Neuronal stem cell (in vitro differentiated cells): Measurements from ENCODE around the gene TECPR2.

Source experiments
- DNase-seq: peaks from one replicate; pipeline ENCODE4 v3.0.0-alpha.2; 2013; ENCODE audit warnings: low spot score
- H2AFZ ChIP-seq: one replicate; pipeline ENCODE4 v1.6.1; 2013; ENCODE audit warnings: mild to moderate bottlenecking, low read length, inconsistent platforms
- H2AK5ac ChIP-seq: 2 replicates; pipeline ENCODE4 v1.6.1; 2013; ENCODE audit warnings: low read depth, mild to moderate bottlenecking, inconsistent platforms, low read length, moderate library complexity, mixed read lengths
- H2BK120ac ChIP-seq: 2 replicates; pipeline ENCODE4 v1.6.1; 2013; ENCODE audit warnings: low read depth, mild to moderate bottlenecking, inconsistent platforms, low read length, moderate library complexity, mixed read lengths
- H2BK12ac ChIP-seq: one replicate; pipeline ENCODE4 v1.6.1; 2013; ENCODE audit warnings: low read length, inconsistent platforms
- H2BK15ac ChIP-seq: 2 replicates; pipeline ENCODE4 v1.6.1; 2013; ENCODE audit warnings: mild to moderate bottlenecking, low read length, inconsistent platforms, mixed read lengths
- H2BK5ac ChIP-seq: one replicate; pipeline ENCODE4 v1.6.1; 2013; ENCODE audit warnings: inconsistent platforms, mild to moderate bottlenecking, low read length, moderate library complexity
- H3K14ac ChIP-seq: one replicate; pipeline ENCODE4 v1.6.1; 2013; ENCODE audit warnings: low read length, inconsistent platforms
- H3K18ac ChIP-seq: 2 replicates; pipeline ENCODE4 v1.6.1; 2013; ENCODE audit warnings: low read length, inconsistent platforms
- H3K23ac ChIP-seq: 2 replicates; pipeline ENCODE4 v1.6.1; 2013; ENCODE audit warnings: low read depth, mild to moderate bottlenecking, mixed read lengths, low read length, inconsistent platforms; ENCODE audit not compliant: poor library complexity
- H3K27ac ChIP-seq: replicated peaks from 3 replicates; pipeline ENCODE4 v1.5.1; 2013; ENCODE audit warnings: low read length, inconsistent platforms
- H3K27me3 ChIP-seq, 3 experiments: 2 replicates each; pipeline ENCODE4 v1.6.1; 2013; ENCODE audit warnings: low read length in 3 of 3, mild to moderate bottlenecking in 2 of 3, inconsistent platforms in 1 of 3, low read depth in 1 of 3, mixed read lengths in 1 of 3, moderate library complexity in 1 of 3; ENCODE audit not compliant: control insufficient read depth in 3 of 3, insufficient read depth in 3 of 3
- H3K36me3 ChIP-seq, 2 donors: replicated peaks in 1 of 2; 2 replicates each; pipeline ENCODE4 v1.6.1; 2013; ENCODE audit warnings: low read length in 2 of 2; ENCODE audit not compliant: control insufficient read depth in 2 of 2, insufficient read depth in 2 of 2
- H3K4ac ChIP-seq: 2 replicates; pipeline ENCODE4 v1.6.1; 2013; ENCODE audit warnings: inconsistent platforms, mild to moderate bottlenecking, low read length, moderate library complexity
- H3K4me1 ChIP-seq, 2 donors: 1 replicate in 1 of 2; 2 replicates in 1 of 2; pipeline ENCODE4 v1.6.1; 2013; ENCODE audit warnings: low read length in 2 of 2, low read depth in 1 of 2; ENCODE audit not compliant: control insufficient read depth in 2 of 2, insufficient read depth in 1 of 2
- H3K4me2 ChIP-seq: one replicate; pipeline ENCODE4 v1.6.1; 2013; ENCODE audit warnings: mild to moderate bottlenecking, low read length, inconsistent platforms; ENCODE audit not compliant: insufficient read depth, poor library complexity, severe bottlenecking
- H3K4me3 ChIP-seq, 2 donors: 2 replicates each; pipeline ENCODE4 v1.5.1; 2013; ENCODE audit warnings: low read length in 2 of 2, mild to moderate bottlenecking in 2 of 2, inconsistent platforms in 1 of 2, moderate library complexity in 1 of 2
- H3K79me1 ChIP-seq: one replicate; pipeline ENCODE4 v1.6.1; 2013; ENCODE audit warnings: low read depth, mild to moderate bottlenecking, inconsistent platforms, low read length, moderate library complexity
- H3K9ac ChIP-seq: one replicate; pipeline ENCODE4 v1.6.1; 2013; ENCODE audit warnings: mild to moderate bottlenecking, low read depth, low read length, inconsistent platforms; ENCODE audit not compliant: poor library complexity
- H3K9me3 ChIP-seq, 2 donors: replicated peaks in 1 of 2; 2 replicates each; pipeline versions ENCODE3 to v1.6.1; 2013; ENCODE audit warnings: low read length in 2 of 2, mild to moderate bottlenecking in 2 of 2, inconsistent platforms in 1 of 2, low read depth in 1 of 2, mixed read lengths in 1 of 2, moderate library complexity in 1 of 2; ENCODE audit not compliant: control insufficient read depth in 2 of 2, insufficient read depth in 1 of 2
- H4K8ac ChIP-seq: one replicate; pipeline ENCODE4 v1.6.1; 2013; ENCODE audit warnings: low read depth, mild to moderate bottlenecking, inconsistent platforms, low read length, moderate library complexity
- H4K91ac ChIP-seq: one replicate; pipeline ENCODE4 v1.6.1; 2013; ENCODE audit warnings: low read length, low read depth, mild to moderate bottlenecking, inconsistent platforms; ENCODE audit not compliant: poor library complexity
- WGBS, 2 donors: extraction: QIAGEN DNeasy Blood & Tissue Kit; methylation state at CpG; one replicate each; pipeline ENCODE4 v1.1.7; 2013; ENCODE audit warnings: missing lambda C conversion rate in 2 of 2, mixed read lengths in 1 of 2; ENCODE audit not compliant: insufficient read length in 2 of 2, insufficient replicate concordance in 1 of 2; ENCODE audit errors: extremely low coverage in 2 of 2; 5-methylcytosine and 5-hydroxymethylcytosine counted together

TECPR2 gene

DNA sequence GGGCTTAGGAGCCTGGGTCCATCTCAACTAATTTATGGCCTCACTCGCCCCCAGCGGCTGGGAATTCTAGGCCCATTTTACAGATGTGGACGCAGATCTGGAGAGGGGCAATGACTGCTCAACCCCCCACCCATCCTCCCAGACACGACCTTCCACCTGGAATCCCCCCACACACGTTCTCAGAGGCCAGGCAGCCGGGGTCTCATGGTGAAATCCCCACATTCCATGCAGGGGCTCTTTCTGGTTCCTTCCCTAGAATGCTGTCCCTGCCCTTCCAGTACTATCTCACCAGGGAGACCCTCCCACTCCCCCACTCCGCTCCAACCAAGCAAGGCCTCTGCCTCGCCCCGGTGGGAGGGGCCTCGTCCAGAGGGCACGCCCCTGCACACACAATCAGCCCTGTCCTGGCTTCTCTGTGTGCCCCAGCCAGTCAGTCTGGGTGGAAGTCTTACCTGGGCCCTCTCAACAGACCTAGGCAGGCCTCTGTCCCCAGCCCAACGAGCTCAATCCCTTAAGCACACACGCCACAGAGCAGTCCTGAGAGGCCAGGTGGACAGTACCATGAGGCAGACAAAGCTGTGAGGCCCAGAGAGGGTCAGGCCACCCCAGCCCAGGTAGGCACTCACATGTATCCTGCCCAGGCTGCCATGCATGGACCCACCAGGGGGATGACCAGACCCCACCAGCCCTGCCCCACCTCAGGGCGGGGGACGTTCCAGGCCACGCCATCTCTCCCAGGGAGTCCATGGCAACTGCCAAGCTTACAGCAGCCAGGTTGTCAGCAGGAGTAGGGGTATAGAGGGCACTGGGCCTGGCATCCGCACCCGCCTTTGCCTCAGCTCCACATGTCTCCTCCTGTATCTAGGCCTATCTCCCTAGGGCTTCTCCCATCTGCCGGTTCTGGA lies 148.1 kb downstream of the TECPR2 start:
- Histone ChIP-seq H3K4me1 (peaks cover 13 to 21% of the 10 kb centered on the region in 2 donors), H2AFZ (peak overlapping the region; percentile 98), H3K79me1 (peaks cover 11% of the 10 kb centered on the region), H2BK12ac (peak overlapping the region; percentile 100), H3K4ac (peak overlapping the region; percentile 13), H4K91ac (peak overlapping the region; percentile 16), H4K8ac (peak overlapping the region; percentile 88), H3K9me3 (no peaks in the 10 kb centered on the region), H2BK15ac (peak overlapping the region; percentile 98), H2AK5ac (peak overlapping the region; percentile 99), H3K23ac (peak overlapping the region; percentile 45), H3K9ac (peak overlapping the region; percentile 85), H3K14ac (peak overlapping the region; percentile 42), H2BK5ac (peak overlapping the region; percentile 94), H3K27ac (peak overlapping the region; percentile 43), H3K4me2 (peak overlapping the region; percentile 87), H3K36me3 (peaks cover 15 to 16% of the 10 kb centered on the region in 2 donors), H3K4me3 (peak overlapping the region; percentile 80 to 91), H3K27me3 (no peaks in the 10 kb centered on the region), H2BK120ac (no peak overlapping the region), H3K18ac (peak overlapping the region; percentile 93)
- no CpG with 5 or more reads among the region's 19 CpGs for WGBS, 2 donors
- DNase-seq: peak; percentile 70

GRCh38 chr14:102511538-102511937 lies 148.8 kb downstream of the TECPR2 start:
- WGBS, 2 donors: no CpG with 5 or more reads among the region's 5 CpGs
- H2BK12ac ChIP-seq: no peak overlapping the region

GRCh38 chr14:102512793-102513300 lies 150.1 kb downstream of the TECPR2 start:
- H4K91ac ChIP-seq: peak overlapping the region; percentile 24
- peak overlapping the region; percentile 77 for H3K9ac ChIP-seq
- H3K4me3 ChIP-seq: no peak overlapping the region
- no CpG with 5 or more reads among the region's 11 CpGs for WGBS, 2 donors
- H2AK5ac ChIP-seq: peak overlapping the region; percentile 99
- peaks cover 17 to 21% of the 10 kb centered on the region in 2 donors for H3K4me1 ChIP-seq
- no peaks in the 10 kb centered on the region for H3K9me3 ChIP-seq
- H2BK5ac ChIP-seq: peak overlapping the region; percentile 91
- H3K27me3 ChIP-seq: peaks cover 0 to 5% (median 4%) of the 10 kb centered on the region in 3 experiments
- peak overlapping the region; percentile 17 for H4K8ac ChIP-seq
- peaks cover 2 to 4% of the 10 kb centered on the region in 2 donors for H3K36me3 ChIP-seq
- H3K4ac ChIP-seq: no peak overlapping the region
- peak overlapping the region; percentile 14 for H2BK15ac ChIP-seq
- DNase-seq: no peak
- no peak overlapping the region for H2BK120ac ChIP-seq
- no peak overlapping the region for H3K4me2 ChIP-seq
- peak overlapping the region; percentile 35 for H3K18ac ChIP-seq
- peak overlapping the region; percentile 55 for H3K23ac ChIP-seq
- H2AFZ ChIP-seq: no peak overlapping the region
- no peak overlapping the region for H3K27ac ChIP-seq
- no peak overlapping the region for H3K14ac ChIP-seq
- H3K79me1 ChIP-seq: peaks cover 8% of the 10 kb centered on the region
- peak overlapping the region; percentile 41 for H2BK12ac ChIP-seq

More at GRCh38 chr14:102511538-102511937, 148.8 kb downstream of the TECPR2 start:
- Histone ChIP-seq H3K9me3 (no peaks in the 10 kb centered on the region), H3K4me3 (no peak overlapping the region), H2BK5ac (no peak overlapping the region), H3K27me3 (no peaks in the 10 kb centered on the region), H3K18ac (peak overlapping the region; percentile 11), H3K79me1 (peaks cover 11% of the 10 kb centered on the region), H4K8ac (no peak overlapping the region), H3K14ac (no peak overlapping the region), H3K36me3 (peaks cover 8 to 9% of the 10 kb centered on the region in 2 donors), H2BK15ac (peak overlapping the region; percentile 98), H2BK120ac (no peak overlapping the region), H2AFZ (no peak overlapping the region), H3K27ac (no peak overlapping the region), H3K4me1 (peaks cover 13 to 21% of the 10 kb centered on the region in 2 donors), H3K23ac (no peak overlapping the region), H4K91ac (no peak overlapping the region), H3K4ac (no peak overlapping the region), H2AK5ac (peak overlapping the region; percentile 99), H3K9ac (no peak overlapping the region), H3K4me2 (no peak overlapping the region)
- DNase-seq: no peak
